ENCODE measurements around the gene TPSB2.
"Not testable (repeated sequence)": the region's sequence is repeated elsewhere in the genome, so short reads cannot be mapped to it uniquely, and the experiment has no call there.

TPSB2 gene

DNA sequence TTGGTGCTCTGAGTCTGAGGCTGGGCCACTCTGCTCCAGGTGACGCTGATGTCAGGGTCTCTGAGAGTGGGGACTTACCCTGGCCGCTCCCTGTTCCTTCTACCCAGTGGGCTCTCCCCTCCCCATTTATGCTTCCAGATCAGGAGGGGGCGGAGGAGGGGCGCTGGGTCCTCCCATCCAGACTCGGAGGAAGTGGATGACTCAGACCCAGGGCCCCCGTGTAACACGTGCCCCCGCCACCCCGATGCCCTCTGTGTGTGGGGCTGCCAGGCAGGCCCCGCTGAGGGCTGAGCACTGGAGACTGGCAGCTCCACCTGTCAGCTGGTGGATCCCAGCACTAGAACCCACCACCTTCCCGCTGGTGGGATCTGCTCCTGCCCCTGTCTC is at the start of gene TPSB2:
TPSB2 (minus strand) TSS at position 101 of the 387 bp plus-strand sequence. CDS start 233 bp downstream, outside the sequence.
- DNase-seq, result not testable (repeated sequence)

- DNase-seq, result no peak
Observed at GRCh38 chr16:1279081-1279944, 49.3 kb upstream of the TPSB2 start.

DNA sequence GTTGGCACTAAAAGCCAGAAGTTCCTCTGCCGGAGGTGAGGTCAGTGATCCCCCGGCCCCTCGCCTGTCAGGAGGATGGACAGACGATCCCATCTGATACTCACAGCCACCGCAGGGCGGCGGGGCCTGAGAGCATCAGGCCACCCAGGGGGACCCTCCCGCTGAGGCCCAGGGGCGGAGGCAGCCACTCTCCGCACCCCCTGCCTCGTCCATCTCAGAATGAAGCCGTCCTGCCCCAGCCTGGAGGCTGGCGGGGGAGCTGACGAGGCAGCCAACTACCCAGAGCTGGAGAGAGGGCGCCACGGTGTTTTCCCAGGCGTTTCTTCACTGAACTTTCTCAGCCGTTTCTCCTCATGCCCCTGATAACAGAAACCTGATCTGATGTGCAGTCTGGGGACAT is 48.5 kb upstream of the TPSB2 start:
- no peak for DNase-seq

GRCh38 chr16:1277617-1278282 is 47.8 kb upstream of the TPSB2 start:
- DNase-seq, result no peak

GRCh38 chr16:1277151-1277598 is 47.2 kb upstream of the TPSB2 start:
- DNase-seq, result no peak

- DNase-seq, result no peak
Observed at GRCh38 chr16:1276580-1276878, 46.5 kb upstream of the TPSB2 start.

GRCh38 chr16:1275791-1276579 is 46.0 kb upstream of the TPSB2 start:
- no peak for DNase-seq

GRCh38 chr16:1274767-1275166 is 44.8 kb upstream of the TPSB2 start:
- DNase-seq, result no peak

DNA sequence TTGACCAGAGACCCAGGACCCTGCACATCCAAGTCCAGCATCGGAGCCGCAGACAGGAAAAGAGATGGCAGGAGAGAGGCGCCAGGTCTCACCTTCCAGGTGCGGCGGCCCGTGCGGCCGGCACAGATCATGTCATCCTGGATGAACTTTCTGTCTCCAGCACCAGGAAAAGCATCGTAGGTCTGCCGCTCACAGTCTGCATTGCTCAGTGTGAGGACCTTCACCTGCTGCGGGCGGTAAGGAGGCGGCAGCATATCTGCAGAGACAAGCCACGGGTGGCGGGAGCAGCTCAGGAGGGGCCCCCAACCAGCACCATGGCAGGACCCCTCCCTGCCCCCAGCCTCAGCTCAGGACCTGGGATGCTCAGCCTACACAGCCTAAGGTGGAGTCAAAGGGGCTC is 43.8 kb upstream of the TPSB2 start:
- DNase-seq, result no peak

DNA sequence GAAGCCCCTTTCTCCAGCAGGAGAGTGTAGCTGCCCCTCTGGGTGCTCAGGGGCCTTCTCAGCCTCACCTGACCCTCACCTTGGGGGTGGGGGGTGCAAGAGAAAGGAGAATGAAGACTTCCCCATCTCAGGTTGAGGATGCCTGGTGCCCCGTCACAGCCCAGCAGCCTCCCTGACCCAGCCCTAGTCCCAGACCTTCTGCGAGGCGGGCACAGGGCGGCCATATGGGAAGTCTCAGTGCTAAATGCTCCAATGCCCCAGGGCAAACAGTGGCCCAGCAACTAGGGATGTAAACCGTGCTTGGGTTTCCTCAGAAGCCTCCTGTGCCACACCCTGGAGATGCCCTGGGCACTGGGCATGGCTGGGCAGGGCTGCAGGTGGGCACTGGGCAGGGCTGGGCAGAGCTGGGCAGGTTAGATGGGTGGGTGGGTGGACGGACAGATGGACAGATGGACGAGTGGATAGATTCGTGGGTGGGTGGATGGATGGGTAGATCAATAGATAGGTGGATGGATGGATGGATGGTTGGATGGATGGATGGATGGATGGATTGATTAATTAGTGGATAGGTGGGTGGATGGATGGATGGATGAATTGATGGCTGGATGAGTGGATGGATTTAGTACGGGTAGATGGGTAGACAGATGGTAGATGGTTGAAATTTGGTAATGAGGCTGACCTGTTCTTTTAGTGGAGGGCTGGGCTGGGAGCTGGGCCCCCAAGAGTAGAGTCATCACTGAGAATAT is 42.6 kb upstream of the TPSB2 start:
- no peak for DNase-seq

GRCh38 chr16:1271724-1272413 is 41.9 kb upstream of the TPSB2 start:
- DNase-seq, result not testable (repeated sequence)

- no peak for DNase-seq
Observed at GRCh38 chr16:1271380-1271723, 41.4 kb upstream of the TPSB2 start.

DNA sequence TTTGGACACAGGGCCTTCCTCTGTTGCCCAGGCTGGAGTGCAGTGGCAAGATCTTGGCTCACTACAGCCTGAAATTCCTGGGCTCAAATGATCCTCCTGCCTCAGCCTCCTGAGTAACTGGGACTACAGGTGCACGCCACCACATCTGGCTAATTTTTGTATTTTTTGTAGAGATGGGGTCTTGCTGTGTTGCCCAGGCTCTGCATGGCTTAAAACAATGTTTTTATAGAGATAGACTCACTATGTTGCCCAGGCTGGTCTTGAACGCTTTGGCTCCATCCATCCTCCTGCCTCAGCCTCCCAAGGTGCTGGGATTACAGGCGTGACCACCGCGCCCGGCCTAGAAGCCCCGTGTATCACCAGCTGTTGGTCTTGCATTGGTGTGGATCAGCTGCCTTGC is 39.4 kb upstream of the TPSB2 start:
- DNase-seq, result not testable (repeated sequence)

GRCh38 chr16:1265826-1266225 is 35.8 kb upstream of the TPSB2 start:
- DNase-seq, result no peak

DNA sequence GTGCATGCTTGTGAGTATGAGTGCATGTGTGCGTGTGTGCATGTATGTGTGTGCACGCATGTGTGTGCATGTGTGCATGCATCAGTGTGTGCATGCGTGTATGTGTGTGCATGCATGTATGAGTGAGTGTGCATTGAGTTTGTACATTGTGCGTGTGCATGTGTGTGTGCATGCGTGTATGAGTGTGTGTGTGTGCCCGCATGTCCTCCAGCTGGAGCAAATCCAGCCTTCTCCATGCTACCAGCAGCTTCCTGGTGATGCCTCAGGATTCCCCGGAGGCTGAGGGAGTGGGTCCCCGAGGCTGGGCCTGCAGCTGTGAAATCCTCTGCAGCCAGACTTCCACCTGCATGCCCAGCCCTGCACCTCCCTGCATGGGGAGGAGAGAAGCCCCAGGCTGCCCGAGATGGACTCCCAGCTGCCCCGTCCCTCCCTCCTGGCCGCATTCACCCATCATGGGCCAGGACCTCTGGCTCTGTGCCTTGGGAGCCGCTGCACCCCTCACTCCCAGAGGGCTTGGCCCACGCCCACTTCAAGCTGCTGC is 35.2 kb upstream of the TPSB2 start:
- DNase-seq, result no peak

DNA sequence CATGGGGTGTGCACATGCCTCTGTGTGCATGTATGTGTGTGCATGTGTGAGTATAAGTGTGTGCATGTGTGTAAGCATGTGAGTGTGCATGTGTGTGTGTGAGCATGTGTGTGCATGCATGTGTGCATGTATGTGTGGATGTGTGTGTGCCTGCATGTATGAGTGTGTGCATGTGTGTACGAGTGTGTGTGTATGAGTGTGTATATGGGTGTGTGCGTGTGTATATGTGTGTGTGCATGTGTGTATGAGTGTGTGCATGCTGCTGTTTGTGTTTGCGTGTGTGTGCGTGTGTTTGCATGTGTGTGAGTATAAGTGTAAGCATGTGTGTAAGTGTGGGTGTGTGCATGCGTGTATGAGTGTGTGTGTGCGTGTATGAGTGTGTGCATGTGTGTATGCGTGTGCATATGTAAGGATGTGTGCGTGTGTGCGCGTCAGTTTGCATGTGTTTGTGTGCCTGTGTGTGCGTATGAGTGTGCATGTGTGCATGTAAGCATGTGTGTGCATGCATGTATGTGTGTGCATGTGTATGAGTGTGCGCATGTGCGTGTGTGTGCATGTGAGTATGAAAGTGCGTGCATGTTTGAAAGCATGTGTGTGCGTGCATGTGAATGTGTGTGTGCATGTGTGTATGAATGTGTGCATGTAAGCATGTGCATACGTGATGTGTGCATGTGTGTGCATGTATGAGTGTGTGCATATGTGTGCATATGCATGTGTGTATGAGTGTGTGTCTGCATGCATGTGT is 34.5 kb upstream of the TPSB2 start:
- no peak for DNase-seq

- no peak for DNase-seq
Observed at GRCh38 chr16:1263591-1264344, 33.8 kb upstream of the TPSB2 start.

GRCh38 chr16:1262846-1263221 is 32.9 kb upstream of the TPSB2 start:
- no peak for DNase-seq

- DNase-seq, result no peak
Observed at GRCh38 chr16:1262210-1262845, 32.3 kb upstream of the TPSB2 start.

All from Kasumi-1 (cell line).